DND-41 (cell line): ENCODE measurements around the gene FADD.

ENCODE experiments used
- CTCF ChIP-seq: IDR thresholded peaks from 2 replicates; pipeline ENCODE4 v1.5.1; 2012; ENCODE audit warnings: borderline replicate concordance, low read length, moderate library complexity, mild to moderate bottlenecking; ENCODE audit not compliant: poor library complexity, severe bottlenecking; ENCODE audit errors: extremely low read depth
- EZH2 ChIP-seq: IDR thresholded peaks from 3 replicates; pipeline ENCODE4 v1.6.1; 2012; ENCODE audit warnings: borderline replicate concordance, low read depth, mild to moderate bottlenecking, moderate library complexity, low read length, inconsistent platforms; ENCODE audit not compliant: severe bottlenecking

- TF ChIP-seq EZH2: no peak
- TF ChIP-seq CTCF: no peak
Measured at GRCh38 chr11:70251659-70252321, 48.7 kb downstream of the FADD start.
